HPDE6-E6E7 (cell line): ENCODE data around the gene ECT2.
"Not testable (repeated sequence)": the region's sequence is repeated elsewhere in the genome, so short reads cannot be mapped to it uniquely, and the experiment has no call there.

Experiments used
- DNase-seq: peaks from one replicate; pipeline ENCODE4 v3.0.0; 2011; ENCODE audit warnings: missing footprints; ENCODE audit errors: extremely low spot score

Gene ECT2

DNA sequence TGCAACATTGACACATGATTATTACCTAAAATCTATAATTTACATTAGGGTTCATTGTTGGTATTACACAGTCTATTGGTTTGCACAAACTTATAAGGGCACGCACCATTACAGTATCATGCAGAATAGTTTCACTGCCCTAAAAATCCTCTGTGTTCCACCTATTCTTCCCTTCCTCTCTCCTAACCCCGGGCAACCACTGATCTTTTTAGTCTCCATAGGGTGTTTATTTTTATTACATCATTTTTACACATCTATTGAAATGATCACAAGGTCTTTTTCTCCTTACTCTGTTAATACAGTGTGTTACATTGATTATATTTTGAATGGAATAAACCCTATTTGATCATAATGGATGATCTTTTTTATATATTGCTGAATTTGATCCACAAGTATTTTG lies 15.5 kb upstream of the ECT2 start:
- no peak for DNase-seq

DNA sequence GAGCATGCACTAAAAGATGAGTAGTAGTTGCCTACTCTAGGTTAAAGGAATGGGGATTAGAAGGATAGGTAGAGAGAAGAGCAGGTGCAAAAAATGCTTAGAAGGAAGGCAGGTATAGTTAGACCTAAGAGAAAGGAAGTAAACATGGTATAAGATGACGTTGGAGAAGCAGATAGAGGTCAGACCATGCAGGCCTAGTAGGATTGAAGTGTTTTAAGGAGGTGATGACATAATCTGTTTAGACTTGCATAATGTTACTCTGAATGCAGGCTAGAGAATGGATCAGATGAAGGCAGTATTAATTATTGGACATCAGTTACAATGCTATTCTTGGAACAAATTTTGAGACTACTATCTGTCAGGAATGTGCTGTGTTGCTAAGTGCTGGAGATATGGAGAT lies 11.1 kb upstream of the ECT2 start:
- no peak for DNase-seq

DNA sequence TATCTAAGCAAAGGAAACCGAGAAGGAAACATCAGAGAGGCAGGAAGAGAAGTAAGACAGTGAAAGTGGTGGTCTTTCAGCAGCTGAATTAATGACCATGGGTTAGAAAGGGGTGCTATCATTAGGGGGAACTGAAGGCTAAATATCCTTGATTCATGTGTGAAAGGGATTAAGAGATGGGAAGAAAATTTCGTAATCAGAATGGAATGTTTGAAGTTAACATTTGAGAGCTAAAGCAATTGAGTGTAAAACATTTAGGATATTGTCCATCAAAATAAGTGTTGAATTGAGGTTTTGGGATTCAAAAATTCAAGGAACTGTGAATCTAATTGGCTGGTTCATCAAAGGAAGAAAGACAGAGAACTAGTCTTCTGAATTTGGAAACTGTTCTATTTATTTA lies 4.1 kb upstream of the ECT2 start:
- no peak for DNase-seq

DNA sequence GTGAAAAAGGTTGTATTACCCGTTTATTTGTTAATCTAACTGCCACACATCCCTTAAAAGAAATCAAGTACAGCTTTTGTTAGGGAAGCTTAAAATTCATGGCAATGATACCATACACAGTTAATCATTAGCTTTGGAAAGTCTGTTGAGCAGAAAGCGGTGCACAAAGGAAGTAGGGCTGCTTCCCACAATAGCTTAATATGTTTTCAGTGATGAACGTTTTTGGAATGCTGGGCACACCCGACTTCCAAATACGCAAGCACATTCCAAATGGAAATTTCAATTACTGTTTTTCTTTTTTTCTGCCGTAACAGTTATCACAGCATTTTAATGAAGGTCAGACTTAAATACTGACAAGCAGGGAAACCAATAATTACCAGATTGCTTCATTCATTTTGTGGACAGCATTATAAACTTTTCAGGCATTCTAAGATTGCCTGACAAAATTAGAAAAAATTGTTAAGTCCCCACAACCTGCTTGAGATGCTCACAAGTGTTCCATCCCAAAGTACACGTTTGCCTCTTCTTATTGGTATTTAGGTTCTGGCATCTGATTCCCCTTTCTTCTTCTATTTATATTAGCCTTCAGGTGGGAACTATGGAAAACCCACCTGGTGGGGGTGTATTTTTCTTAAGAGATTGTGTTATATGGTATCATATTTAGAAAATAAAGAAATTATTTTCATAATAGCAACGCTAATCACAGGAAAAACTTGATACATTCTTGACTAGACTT lies 1.1 kb upstream of the ECT2 start:
- peak; percentile 45 for DNase-seq

DNA sequence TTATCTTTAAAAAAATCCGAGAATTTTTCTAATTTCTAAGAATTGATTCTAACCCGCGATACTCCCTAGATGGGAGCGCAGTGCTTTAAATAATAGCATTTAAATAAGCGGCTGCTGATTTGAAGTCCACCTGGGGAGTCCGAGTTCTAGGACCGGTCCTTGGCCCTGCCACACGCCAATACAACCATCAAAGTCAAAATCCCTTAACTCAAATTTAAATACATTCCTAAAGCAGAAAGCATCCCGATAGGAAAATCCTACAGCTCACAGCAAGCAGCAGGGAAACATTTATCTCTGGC lies 508 bp upstream of the ECT2 start:
- no peak for DNase-seq

DNA sequence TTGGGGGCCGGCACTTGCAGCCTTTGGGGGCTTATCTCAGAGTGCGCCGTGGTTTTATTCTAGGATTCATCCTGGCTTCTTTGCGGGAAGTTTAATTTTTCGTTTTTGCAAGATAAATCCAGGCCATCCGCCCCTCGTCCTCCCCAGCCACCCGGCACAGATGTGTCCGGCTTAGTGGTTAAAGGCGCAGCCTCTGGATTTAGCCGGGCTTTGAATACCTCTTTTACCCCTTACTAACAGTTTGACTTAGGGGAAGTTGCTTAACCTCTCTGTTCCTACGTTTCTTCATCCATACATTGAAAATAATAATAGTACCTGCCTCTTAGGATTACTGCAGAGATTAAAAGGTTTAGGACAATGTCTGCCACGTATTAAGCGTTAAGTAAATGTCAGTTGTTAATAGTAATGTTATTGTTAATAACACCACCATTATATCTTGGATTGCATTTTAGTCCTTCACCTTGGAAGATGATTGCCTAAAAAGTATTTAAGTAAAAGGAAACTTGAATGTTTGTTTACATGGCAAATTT lies 714 bp downstream of the ECT2 start:
- no peak for DNase-seq

DNA sequence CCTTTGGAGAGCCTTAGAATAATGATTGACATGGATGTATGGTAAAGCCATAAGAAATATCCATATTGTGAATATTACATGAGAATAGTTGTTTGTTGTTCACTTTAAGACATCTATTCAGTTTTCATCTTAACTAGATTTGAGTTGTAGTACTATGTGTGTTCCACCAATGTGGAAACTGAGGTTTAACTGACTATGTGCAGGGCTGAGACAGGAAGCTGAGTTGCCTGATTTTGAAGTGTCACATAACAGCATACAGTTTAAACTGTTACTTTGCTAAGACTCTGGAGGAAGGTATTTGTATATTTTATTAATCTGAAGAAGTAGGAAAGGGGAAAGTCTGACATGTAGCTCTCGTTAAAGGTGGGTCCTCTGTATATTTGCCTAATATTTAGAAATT lies 2.1 kb downstream of the ECT2 start:
- no peak for DNase-seq

DNA sequence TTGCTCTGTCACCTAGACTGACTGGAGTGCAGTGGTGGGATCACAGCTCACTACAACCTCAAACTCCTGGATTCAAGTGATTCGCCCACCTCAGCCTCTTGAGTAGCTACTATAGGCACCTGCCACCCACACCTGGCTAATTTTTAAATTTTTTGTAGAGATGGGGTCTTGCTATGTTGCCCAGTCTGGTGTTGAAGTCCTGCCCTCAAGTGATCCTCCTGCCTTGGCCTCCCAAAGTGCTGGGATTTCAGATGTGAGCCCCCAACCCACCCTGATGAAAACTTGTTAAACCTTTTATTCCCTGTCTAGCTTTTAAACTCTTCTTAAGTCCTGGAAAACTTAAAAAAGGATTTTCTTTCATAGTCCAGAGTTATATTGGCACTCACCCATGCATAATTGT lies 2.6 kb downstream of the ECT2 start:
- no peak for DNase-seq

DNA sequence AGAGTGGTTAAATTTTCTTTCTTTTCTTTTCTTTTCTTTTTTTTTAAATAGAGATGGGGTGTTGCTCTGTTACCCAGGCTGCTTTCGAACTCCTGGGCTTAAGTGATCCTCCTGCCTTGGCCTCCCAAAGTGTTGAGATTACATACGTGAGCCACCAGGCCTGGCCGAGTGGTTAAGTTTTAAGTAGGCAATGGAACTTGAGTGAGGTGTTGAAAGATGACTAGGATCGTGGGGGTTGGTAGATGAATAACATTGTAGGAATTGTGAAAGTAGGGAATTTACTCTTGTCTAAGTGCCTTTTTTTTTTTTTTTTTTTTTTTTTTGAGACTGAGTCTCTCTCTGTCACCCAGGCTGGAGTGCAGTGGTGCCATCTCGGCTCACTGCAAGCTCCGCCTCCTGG lies 9.9 kb downstream of the ECT2 start:
- DNase-seq, result not testable (repeated sequence)

DNA sequence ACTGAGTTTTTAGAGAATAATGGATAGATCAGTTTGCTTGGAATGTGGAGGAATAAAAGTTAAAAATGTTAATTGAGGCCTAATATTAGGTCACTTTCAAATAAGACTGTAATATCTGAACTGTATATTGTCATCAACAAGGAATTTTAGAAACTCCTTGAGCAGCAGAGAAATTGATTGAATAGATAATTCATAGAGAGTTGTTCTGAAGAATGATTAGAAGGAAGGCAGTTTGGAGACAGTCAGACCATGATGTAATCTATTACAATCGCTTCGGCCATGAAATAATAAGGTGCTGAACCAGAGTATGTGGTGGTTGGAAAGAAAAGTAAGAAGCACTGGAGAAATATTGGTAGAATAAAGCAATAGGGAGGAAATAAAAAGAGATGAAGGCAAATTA lies 15.7 kb downstream of the ECT2 start:
- DNase-seq, result no peak

DNA sequence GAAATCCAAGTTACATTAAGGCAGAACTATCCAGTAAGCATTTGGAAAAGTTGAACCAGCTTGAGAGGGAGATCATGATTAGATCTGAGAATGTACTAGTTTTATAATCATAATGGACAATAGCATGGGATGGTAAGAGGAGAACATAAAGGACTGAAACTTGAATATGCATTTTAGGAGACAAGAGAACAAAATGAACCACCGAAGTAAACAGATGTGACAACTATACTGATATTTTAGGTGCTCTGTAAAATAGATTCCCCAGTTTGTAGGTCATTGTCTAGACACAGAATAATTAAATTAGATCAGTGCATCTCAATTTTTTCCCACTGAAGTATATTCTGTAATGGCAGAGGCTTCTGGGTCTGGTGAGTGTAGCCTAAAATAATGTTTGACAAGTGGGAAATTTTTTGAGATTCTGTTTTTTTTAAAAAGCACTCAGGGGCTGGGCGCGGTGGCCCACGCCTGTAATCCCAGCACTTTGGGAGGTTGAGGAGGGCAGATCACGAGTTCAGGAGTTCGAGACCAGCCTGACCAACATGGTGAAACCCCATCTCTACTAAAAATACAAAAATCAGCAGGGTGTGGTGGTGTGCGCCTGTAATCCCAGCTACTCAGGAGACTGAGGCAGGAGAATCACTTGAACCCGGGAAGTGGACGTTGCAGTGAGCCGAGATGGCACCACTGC lies 16.3 kb downstream of the ECT2 start:
- DNase-seq, result no peak

DNA sequence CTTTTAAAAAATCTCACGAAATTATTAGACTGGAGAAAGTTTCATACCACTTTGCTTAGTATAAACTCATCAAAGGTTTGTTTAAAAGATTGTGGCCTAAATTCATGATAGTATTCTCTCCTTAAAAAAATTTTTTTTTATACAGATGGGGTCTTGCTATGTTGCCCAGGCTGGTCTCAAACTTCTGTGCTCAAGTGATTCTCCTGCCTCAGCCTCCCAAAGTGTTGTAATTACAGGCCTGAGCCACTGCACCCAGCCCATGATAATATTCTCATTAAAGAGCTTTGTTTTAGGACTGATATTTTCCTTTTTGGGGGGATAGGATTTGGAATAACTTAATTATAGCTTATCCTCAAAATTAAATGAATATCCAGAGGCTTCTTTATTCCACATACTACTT lies 19.9 kb downstream of the ECT2 start:
- no peak for DNase-seq

DNA sequence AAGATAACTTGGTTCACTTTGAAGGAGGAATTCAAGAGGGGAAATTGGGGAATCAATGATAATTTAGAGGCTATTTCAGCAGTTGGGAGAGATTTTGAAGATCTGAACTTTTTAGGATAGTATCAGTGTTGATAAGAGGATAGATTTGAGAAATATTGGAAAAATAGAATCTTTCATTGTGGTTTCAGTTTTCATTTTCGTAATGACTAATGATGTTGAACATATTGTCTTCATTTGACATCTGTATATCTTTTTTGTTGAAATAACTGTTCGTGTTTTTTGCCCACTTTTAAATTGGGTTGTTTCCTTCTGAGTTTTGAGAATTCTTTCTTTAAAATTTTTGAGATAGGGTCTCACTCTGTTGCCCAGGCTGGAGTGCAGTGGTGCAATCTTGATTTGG lies 21.1 kb downstream of the ECT2 start:
- no peak for DNase-seq

DNA sequence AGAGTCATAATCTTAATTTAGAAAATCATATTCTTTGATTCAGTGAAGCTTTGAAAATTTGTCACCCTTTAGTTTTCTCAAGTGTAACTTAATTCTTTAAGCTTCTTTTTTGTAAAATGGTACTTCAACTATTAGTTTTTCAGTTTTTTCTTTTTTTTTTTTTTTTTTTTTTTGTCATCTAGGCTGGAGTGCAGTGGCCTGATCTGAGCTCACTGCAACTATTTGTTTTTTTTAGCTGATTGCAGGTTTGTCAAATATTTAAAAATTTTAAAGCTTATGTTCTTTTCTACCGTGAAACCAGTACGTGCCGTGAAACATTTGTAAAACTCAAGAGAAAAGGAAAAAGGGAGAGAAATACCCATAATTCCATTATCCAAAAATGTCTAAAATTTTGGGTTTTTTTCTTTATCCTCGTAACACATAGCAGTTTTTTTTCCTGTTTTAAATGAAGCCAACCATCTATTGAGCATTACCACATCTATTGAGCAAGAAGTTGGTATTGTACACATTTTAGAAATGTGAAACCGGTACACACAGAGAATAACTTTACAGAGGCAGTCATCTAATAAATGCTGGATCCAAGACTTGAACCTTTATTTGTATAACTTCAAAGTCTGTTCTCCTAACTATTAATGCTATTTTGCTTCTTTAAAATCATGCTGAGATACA lies 25.7 kb downstream of the ECT2 start:
- no peak for DNase-seq

DNA sequence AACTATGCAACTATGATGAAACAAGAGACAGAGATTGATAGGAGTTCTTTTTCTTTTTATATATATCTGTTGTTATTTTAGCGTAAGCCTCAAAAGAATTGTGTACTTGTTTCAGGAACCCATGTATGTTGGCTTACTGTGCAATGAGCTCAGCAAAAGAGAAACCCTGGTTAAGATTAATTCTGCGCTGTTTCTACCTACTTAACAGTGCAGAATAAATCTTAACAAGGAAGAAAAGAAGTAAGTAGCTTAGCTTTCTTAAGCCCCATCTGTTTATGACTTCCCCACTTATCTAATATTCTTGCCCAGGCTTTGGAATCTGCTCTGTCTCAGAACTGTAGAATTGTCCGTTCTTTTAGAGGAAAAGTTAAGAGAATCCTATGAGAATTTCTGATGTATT lies 27.4 kb downstream of the ECT2 start:
- DNase-seq, result no peak

DNA sequence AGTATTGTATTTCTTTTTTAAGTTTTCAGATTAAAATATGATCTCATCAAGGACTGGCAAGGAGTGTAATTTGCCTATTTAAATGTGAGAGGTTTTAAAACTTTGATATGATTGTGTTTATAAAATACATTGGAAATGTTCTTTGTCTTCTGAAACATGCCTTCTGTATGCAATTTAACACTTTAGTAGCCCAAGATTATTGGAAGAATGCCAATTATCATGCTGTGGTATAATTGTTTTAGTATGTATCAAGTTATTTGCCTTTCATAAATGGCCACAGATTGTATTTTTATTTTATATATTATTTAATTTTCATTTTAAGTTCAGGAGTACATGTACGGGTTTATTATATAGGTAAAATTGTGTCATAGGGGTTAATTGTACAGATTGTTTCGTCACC lies 31.7 kb downstream of the ECT2 start:
- no peak for DNase-seq

DNA sequence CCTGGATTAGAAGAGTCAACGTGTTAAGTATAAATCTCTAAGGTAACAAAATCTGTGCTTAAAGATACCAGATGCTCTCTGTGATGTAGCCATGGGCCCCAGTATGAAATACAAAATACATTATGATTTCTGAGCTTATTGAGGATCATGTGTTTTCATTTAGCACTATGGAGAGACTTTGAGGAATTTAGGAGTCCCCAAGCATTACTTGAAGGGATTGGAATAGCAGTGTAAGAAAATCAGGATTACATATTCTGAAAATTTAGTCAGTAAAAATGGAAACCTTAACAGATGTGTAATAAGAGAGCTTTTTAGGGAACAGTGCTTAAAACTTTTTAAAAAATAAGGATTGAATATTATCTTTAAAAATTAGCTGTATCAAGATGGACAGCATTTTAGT lies 35.5 kb downstream of the ECT2 start:
- no peak for DNase-seq

DNA sequence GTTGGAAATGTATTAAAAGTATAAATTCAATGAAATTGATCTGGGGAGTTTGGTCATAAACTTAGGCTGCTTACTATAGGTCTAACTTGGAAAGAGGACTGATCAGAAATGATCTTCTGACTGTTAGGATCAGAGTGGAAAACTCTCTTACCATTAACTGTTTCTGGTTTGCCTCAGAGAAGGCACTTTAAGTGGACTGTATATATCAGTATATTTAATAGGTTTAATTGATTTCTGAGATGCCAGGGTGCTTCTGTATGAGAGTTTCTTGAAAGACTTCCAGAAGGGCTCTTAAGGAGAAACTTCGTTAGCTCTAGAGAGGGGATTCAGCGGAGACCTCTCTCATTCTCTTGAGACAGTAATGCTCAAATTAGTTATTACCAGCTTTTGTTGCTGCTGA lies 36.5 kb downstream of the ECT2 start:
- DNase-seq, result no peak

DNA sequence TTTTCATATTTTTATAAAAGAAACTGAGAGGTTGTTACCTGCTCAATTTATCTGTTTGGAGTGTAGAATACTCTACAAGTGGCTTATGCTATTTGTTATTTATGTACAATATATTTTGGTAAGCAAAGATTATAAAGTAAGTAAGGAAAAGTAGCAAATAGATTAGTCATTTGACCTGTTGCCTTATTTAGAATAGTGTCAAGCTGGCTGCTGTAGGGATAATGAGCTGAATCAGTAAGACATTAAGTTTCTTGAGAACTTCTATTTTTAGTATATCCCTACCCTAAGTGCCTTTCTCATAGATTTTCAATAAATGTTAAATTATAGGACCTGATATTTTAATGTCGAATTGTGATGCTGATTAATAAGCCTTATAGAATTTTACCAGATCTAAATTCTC lies 37.2 kb downstream of the ECT2 start:
- no peak for DNase-seq

DNA sequence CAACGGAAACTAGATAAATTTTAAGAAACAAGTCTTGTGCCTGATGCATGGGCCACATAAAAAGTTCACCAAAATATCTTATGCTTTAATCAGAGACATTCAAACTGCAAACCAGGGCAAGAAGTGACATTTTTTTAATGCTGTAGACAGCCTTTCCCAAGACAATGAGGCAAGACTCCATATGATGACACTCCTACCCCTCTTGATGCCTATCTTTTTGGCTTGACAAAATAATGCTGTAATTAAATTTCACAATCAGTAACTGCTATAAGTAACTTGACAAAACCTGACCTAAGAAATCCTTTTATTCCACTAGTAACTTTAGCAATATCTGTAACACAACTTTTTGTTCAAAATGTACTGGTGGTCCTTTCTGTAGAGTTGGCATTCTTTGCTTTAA lies 48.7 kb downstream of the ECT2 start:
- no peak for DNase-seq

DNA sequence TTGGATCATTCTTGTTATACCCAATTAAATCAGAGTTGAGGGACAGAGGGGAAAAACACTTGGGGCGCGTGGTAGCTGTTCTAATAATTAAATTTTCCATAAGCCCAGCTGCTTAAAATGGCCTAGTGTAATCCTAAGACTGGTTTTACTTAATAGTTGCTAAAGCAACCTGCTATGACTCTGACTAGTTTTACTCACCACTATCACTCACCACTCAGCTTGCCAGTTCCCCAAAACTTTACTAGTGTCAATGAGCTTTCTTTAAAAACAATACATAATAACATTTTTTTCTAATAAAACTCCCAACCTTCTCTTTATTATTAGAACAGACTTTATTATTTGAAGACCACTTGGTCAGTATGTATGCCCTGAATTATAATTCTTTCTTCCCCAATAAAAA lies 49.6 kb downstream of the ECT2 start:
- DNase-seq, result no peak

DNA sequence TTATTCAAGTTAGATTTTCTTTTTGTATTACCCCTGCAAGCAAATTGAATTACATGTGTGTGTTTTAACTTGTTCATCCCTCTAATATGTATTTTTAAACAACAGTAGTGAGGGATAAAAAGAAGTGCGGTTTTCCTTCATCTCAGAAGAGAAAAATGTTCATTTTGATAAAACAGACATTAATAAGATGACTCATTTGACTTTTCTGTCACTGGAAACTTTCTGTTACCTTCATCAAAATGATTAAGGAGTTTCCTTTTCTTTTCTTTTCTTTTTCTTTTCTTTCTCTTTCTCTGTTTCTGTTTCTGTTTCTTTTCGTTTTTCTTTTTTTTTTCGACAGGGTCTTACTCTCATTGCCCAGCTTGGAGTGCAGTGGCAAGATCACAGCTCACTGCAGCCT lies 53.0 kb downstream of the ECT2 start:
- no peak for DNase-seq

DNA sequence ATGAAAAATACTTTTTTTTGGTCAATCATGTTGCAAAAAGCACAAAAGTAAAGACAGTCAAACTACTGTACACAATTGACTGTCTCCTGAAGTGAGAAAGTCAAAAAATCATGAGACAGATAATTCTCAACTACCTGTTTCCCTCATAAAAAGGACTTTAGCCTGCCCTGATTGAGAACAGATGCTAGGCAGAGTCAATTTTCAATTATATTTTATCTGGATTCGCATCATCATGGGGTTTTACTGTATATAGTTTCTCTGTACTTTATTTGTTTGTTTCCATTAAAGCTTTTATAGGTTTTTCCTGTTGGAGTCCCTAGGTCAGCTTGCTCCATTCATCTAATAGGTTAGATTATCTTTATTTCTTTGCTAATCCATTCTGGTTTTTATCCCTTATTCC lies 53.8 kb downstream of the ECT2 start:
- DNase-seq, result no peak
